Stimulated activated CD8-positive, alpha-beta memory T cell treated with anti-CD3 and anti-CD28 coated beads, Interleukin-15, amount 100 ng/mL, for 48 hours (primary cell): ENCODE data around the gene CFAP299.
"Not testable (repeated sequence)": the region's sequence is repeated elsewhere in the genome, so short reads cannot be mapped to it uniquely, and the experiment has no call there.

Source experiments
- DNase-seq, 2 donors: peaks; one replicate each; pipeline ENCODE4 v3.0.0-alpha.2; 2020; ENCODE audit warnings: low read depth in 2 of 2

CFAP299 gene

GRCh38 chr4:80331693-80332092 is 3.8 kb upstream of the CFAP299 start:
- DNase-seq = no peak

DNA sequence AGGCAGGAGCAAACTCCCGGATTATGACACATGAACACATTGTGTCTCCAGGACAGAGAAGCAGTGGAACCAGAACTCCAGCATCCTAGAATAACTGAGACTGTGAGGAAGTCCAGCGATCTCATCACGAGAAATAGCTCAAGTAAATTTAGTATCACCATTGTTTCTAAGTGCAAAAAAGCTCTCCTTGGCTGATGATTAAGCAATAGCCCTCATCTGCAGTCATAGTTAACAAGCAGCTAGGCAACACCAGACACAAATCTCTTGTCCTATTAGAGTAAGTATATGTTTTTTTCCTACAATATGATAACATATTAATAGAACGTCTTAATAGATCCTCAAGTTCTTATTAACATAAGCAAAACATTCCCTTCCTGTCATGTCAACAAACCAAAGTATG is 2.4 kb upstream of the CFAP299 start:
- no peak for DNase-seq

DNA sequence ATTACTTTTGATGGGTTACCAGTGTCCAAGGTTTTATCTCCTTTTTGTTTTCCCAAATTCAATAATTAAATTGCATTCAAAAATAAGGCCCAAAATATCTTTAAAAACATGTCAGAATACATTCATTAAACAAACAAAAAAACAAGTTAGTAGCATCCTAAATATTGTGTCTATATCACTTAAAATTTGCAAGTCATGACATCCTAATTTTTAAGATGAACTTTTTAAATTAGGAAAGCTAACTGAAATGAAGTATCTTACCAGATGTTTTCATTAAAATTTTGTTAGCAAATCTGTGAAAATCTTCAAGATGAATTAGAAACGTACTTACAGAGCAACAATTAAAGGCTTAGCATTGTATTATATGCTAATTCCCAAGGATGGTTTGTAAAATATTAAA is 962 bp upstream of the CFAP299 start:
- DNase-seq = no peak

- no peak for DNase-seq
Observed at GRCh38 chr4:80335226-80335553, 340 bp upstream of the CFAP299 start.

DNA sequence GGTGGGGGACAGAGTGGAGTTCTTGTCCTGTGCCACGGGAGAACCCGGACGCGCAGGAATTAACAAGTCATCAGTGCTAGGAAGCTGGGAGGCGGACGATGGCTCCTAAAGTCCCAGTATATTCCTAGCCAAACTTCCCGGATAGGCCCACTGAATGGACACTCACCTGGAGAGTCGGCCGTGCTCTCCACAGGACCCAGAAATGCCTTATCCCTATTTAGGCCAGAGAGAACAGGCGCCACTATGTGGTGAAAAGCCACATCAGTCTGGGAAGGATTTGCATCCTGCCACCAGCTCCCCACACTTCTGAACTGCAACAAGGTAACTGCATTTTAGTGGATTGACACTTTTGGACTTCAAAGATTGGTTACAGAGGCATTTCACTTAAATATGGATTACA is 1.1 kb downstream of the CFAP299 start:
- no peak for DNase-seq

GRCh38 chr4:80340036-80340435 is 4.5 kb downstream of the CFAP299 start:
- DNase-seq = no peak

- not testable (repeated sequence) for DNase-seq
Observed at GRCh38 chr4:80342684-80343083, 7.2 kb downstream of the CFAP299 start.

- DNase-seq = no peak
Observed at GRCh38 chr4:80343887-80344286, 8.4 kb downstream of the CFAP299 start.

DNA sequence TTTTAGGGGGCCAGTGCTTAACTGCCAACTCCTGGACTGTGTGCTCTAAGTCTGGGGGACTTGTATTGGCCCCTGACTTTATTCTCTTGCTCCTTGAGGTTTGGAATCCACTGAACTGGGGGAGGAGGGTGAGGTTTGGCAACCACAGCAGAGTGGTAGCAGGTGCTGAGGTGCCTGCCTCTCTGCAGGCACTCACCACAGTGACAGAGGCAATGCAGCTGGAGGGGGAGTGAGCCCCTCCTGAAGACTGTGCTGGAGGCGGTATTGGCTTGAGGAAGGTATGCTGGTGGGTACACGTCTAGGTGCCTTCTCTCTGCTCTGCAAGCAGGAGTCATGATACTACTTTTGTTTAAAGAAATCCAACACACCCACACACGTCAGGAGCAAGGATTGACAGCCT is 24.6 kb downstream of the CFAP299 start:
- DNase-seq = no peak

DNA sequence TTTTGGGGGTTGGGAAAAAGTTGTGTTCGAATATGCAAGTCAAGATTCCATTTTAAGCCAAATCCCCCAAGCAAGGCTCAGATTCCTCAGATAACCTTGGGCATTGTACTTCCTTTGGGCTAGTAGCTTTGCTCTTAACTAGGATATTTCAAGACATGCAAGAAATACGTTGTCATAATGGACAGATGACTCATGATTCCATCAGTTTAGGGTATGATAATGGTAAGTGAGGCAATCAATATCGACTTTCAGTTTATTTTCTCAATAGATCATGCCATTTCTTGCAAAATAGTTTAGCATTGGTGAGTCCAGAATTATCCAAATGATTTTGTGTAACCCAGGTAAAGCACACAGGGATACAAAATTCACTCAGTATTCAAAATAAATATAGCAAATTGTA is 25.4 kb downstream of the CFAP299 start:
- DNase-seq = no peak

- DNase-seq = no peak
Observed at GRCh38 chr4:80361329-80361900, 25.9 kb downstream of the CFAP299 start.

GRCh38 chr4:80362578-80363181 is 27.1 kb downstream of the CFAP299 start:
- peak; percentile 5 to 18 for DNase-seq

GRCh38 chr4:80365928-80366327 is 30.4 kb downstream of the CFAP299 start:
- DNase-seq = no peak

DNA sequence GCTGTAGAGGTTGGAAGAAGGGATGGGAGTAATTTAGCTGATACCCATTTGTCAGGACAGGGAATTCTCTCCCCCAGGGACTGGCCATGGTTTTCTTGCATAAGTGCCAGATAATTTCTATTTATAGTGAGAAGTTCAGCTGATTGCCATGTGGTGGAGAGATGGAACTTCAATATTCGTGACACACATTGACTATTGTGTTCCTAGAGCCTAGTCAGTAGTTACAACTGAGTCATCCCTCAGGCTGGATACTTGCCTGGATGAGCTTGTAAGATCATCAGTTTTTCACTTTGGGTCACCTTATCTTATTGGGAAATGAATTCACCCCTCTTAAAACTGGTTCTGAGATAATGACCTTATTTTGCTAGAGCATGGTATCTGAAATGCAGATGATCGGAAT is 32.2 kb downstream of the CFAP299 start:
- no peak for DNase-seq

DNA sequence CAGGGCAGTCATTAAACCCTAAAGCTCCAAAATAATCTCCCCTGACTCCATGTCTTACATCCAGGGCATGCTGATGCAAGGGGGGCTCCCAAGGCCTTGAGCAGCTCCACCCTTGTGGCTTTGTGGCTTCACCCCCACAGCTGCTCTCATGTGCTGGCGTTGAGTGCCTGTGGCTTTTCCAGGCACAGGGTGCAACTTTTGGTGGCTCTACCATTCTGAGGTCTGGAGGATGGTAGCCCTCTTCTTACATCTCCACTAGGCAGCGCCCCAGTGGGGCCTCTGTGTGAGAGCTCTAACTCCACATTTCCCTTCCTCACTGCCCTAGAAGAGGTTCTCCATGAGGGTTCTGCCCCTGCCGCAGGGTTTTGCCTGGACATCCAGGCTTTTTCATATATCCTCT is 35.1 kb downstream of the CFAP299 start:
- no peak for DNase-seq

- no peak for DNase-seq
Observed at GRCh38 chr4:80371046-80371445, 35.5 kb downstream of the CFAP299 start.

DNA sequence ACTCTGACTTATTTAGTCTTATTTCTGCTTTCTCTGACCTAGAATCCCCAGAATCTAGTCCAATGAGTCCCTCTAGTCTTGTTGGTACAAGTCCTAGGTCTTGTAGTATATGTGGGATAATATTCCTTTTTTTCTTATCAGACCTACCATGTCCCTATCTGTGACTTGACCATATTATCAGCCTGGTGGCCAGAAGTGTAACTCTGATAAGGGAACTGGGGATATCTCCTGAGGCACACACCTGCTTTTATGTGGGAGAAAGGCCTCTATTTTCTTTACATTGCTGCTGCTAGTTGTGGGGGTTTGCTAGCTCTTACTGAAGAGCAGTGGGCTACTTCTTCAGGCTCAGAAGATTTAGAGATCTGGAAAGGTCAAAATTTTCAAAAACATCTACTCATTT is 38.6 kb downstream of the CFAP299 start:
- no peak for DNase-seq

DNA sequence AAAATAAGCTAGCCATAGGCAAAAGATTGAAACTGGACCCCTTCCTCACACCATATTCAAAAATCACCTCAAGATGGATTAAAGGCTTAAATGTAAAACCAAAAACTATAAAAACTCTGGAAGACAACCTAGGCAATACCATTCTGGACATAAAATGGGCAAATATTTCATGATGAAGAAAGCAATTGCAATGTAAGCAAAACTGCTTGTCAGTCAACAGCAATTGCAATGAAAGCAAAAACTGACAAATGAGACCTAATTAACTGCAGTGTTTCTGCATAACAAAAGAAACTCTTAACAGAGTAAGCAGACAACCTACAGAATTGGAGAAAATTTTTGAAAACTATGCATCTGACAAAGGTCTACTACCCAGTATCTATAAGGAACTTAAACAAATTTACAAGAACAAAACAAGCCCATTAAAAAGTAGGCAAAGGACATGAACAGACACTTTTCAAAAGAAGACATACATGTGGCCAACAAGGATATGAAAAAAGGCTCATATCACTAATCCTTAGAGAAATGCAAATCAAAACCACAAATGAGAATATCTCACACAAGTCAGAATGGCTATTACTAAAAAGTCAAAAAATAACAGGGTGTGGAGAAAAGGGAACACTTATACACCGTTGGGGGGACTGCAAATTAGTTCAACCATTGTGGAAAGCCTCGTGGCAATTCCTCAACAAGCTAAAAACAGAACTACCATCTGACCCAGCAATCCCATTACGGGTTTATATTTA is 46.7 kb downstream of the CFAP299 start:
- no peak for DNase-seq

DNA sequence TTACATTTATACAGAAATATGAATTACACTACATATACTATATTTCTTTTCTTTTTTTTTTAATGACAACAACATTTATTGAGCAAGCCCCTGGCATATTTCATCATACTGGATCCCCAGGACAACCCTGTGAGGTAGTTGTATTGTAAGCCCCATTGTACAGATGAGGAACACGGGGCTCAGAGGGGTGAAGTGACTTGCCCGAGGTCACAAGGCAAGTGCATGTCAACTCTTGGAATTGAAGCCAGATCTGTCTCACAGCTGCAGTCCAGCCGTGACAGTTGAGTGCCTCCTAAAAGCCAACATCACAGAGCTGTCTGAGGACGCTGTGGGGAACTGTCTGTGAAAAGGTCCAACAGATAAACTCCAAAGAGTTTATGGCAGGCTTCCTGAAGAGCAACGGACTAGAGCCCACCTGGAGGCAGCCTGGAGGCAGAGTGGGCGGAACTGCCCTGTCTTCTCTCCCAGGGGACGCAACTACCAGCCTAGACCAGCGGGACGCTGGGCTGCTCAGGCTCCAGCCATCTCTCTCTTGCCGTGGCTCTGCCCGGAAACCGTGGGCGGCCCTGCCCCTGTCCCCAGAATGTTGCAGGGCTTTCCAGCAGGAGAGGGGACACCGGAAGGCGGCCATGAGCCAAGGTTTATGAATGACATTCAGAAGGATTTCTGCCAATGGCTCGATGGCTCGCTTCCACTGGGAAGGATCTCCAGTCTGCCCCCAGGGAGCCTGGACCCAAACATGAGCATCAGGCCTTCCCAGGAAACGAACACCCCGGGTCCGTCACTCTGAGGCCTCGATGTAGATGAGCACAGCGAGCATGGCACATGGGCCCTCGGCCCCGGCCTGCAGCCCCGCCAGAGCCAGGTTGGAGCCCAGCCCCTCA is 50.1 kb downstream of the CFAP299 start:
- no peak for DNase-seq

DNA sequence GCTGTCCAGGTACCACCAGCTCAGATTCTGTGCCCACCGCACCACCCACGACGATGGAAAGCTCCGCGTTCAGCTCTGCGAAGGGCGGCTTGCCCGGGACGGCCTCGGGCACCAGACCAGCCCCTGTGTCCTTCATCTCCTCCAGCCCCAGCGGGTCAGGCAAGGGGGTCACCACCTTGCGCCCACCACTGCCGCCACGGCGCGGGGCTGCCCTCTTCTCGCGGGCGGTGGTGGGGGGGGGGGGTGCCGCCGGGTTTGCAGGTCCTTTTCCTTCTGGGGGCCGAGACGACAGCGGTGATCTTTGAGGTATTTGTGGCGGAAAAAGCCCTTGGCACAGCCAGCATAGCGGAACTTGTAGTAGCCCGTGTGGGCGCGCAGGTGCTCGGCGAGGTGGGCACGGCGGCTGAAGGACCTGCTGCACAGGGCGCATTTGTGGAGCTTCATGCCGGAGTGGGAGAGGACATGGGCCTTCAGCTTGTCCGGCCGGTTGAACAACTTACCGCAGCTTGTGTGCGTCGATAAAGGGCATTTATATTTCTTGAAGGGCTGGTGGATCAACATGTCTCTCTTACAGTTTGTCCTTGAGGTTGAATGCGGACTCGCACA is 50.9 kb downstream of the CFAP299 start:
- DNase-seq = no peak

- DNase-seq = no peak
Observed at GRCh38 chr4:80387390-80388283, 52.1 kb downstream of the CFAP299 start.
